ENCODE measurements around the gene TRAF3IP1. TPM values are rescaled to one million over a fixed set of nuclear protein-coding genes. Genes with fewer than 3 reads are reported as not detected.

The TRAF3IP1 gene
- total and polyA plus RNA-seq, 8 donors: 4.7 to 10.3 (median 6.9) TPM

DNA sequence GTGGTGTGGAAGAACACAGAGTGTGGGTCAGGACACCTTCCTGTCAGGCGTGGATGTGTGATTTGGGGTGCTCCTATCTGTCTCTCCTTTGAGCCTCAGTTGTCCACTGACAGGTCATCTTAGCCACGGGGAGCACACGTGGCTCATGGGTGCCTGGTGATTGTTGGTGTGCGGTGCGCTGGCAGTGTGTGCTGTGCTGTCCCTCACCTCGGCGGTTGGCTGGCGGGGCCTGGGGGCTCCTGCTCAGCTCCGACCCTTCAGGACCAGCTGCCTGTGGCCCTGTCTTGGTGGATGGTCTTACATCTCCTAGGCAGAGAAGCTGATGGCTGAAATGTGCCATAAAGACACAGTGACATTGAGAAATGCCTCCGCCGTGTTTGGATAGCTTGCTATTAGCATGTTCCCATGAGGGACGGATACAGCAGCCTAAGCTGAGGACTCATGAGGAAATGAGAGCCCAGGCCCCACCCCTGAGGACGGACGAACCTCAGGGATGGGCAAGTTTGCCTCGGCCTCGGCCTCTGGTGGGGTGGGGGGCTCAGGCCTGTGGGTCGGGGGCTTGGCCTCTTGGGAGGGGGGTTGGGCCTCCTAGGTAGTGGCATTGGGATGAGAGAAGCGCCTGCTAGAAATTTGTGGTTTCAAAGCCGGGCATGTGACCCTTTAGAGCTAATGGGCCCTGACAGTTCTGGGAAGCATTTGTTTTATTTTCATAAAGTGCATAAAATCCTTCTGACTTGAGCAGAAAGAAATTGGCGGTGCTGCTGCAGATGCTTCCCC lies 86.1 kb downstream of the TRAF3IP1 start:
- ATAC-seq (no peak), FAIRE-seq (no peak), DNase-seq (no peak)
- H3K4me3 ChIP-seq: no peak overlapping the region
- H3K4me1 ChIP-seq: no peaks in the 10 kb centered on the region
- H3K27me3 ChIP-seq: no peaks in the 10 kb centered on the region
- intact Hi-C loops (cut with DNase I): no loop called here
- H3K9me3 ChIP-seq: no peaks in the 10 kb centered on the region
- 87 to 89% methylated on average over 20 of the region's 20 CpGs for WGBS, 2 donors
- no peaks in the 10 kb centered on the region for H3K36me3 ChIP-seq
- no peak overlapping the region for H3K27ac ChIP-seq
- TF ChIP-seq, protein P1, sequence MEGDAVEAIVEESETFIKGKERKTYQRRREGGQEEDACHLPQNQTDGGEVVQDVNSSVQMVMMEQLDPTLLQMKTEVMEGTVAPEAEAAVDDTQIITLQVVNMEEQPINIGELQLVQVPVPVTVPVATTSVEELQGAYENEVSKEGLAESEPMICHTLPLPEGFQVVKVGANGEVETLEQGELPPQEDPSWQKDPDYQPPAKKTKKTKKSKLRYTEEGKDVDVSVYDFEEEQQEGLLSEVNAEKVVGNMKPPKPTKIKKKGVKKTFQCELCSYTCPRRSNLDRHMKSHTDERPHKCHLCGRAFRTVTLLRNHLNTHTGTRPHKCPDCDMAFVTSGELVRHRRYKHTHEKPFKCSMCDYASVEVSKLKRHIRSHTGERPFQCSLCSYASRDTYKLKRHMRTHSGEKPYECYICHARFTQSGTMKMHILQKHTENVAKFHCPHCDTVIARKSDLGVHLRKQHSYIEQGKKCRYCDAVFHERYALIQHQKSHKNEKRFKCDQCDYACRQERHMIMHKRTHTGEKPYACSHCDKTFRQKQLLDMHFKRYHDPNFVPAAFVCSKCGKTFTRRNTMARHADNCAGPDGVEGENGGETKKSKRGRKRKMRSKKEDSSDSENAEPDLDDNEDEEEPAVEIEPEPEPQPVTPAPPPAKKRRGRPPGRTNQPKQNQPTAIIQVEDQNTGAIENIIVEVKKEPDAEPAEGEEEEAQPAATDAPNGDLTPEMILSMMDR (IDR thresholded peaks at IDR 0.05): no peak

DNA sequence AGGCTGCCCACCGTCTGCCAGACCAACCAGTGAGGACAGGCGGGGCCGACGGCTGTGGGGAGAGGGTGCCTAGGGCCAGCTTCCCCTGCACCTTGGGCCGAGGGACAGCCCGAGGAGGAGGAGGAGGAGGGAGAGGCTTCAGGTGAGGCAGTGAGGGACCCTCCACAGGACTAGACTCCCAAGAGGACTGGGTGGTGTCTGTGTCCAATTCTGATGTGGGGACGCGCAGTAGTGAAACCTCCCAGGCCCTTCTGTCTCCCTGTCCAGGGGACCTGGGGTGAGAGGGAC lies 86.6 kb downstream of the TRAF3IP1 start:
- no peaks in the 10 kb centered on the region for H3K4me1 ChIP-seq
- no peaks in the 10 kb centered on the region for H3K9me3 ChIP-seq
- H3K27me3 ChIP-seq: no peaks in the 10 kb centered on the region
- no peak overlapping the region for H3K27ac ChIP-seq
- intact Hi-C loops (cut with DNase I): no loop called here
- WGBS, 2 donors: 85 to 93% methylated on average over 8 of the region's 8 CpGs
- FAIRE-seq: no peak
- H3K36me3 ChIP-seq: no peaks in the 10 kb centered on the region
- no peak overlapping the region for H3K4me3 ChIP-seq
- no peak for DNase-seq
- ATAC-seq: no peak
- TF ChIP-seq, protein P1 (IDR thresholded peaks at IDR 0.05): no peak

DNA sequence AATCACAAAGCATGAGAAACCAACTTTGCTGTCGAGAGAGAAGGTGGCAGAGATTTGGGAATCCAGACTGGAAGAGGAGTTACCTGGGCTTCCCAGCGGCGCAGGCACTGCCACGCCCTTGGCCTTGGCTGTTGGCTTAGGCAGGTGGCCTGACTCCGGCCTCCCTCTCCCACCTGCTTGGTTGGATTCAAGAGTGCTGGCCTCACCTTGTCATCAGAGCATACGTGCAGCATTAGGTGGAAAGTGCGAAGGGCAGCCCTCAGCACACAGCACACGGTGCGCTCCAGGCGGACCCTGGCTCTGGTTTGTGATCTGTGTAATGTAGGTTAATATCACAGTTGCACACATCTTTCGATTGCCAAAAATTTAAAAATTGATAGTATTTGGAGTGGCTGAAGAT lies 87.2 kb downstream of the TRAF3IP1 start:
- FAIRE-seq: no peak
- H3K4me1 ChIP-seq: no peaks in the 10 kb centered on the region
- no peak for ATAC-seq
- H3K27ac ChIP-seq: no peak overlapping the region
- 92 to 95% methylated on average over 11 of the region's 11 CpGs for WGBS, 2 donors
- DNase-seq: no peak
- intact Hi-C loops (cut with DNase I): no loop called here
- H3K9me3 ChIP-seq: no peaks in the 10 kb centered on the region
- TF ChIP-seq, protein P1 (IDR thresholded peaks at IDR 0.05): no peak
- no peak overlapping the region for H3K4me3 ChIP-seq
- no peaks in the 10 kb centered on the region for H3K36me3 ChIP-seq
- no peaks in the 10 kb centered on the region for H3K27me3 ChIP-seq

DNA sequence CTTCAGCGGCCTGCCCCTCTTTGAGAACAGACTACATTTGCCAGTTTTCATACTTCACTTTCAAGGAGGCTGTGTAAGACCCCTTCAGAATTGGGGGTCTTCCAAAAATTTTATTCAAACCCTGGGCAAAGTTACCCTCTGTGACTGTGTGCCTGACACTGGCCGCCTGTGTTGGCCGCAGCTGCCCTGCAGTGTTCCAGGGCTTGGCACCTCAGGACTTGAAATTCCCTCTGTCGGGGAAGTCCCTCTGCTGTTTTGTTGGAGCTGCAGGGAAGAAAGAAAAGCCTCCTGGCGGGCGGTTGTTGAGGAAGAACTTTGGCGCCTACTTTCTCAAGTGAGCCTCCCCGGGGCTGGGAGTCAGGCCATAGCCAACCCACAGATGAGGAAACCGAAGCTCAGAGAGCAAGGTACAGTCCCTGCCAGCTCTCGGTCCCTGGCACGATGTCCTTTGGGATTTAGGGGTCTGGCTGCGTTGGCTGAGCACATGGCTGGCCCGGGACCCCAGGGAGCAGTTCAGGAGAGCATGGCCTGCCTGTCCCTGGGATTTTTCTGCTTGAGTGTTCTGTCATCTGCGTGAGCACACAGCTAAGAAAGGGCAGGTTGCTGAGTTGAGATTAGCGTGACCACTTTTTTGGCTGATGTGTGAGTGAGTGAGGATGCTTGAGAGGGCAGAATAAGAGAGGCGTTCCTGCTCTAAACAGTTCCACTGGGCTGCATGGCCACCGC lies 88.5 kb downstream of the TRAF3IP1 start:
- Histone ChIP-seq H3K9me3 (no peaks in the 10 kb centered on the region), H3K27ac (no peak overlapping the region), H3K4me3 (no peak overlapping the region), H3K27me3 (no peaks in the 10 kb centered on the region), H3K36me3 (no peaks in the 10 kb centered on the region), H3K4me1 (no peaks in the 10 kb centered on the region)
- no peak for ATAC-seq
- no peak for FAIRE-seq
- 91 to 93% methylated on average over 17 of the region's 17 CpGs for WGBS, 2 donors
- TF ChIP-seq, protein P1 (IDR thresholded peaks at IDR 0.05): no peak
- DNase-seq: no peak
- intact Hi-C loops (cut with DNase I): no loop called here

All from pancreas (tissue), 10 donors.